GM12864 (cell line): Measurements from ENCODE around the gene MYZAP.

Experiments used
- DNase-seq: peaks from one replicate; pipeline ENCODE4 v3.0.0-alpha.2; 2011; ENCODE audit warnings: low read depth
- H3K4me3 ChIP-seq: 2 replicates; pipeline ENCODE4 v1.5.1; 2011; ENCODE audit warnings: mild to moderate bottlenecking, low read depth, low read length, control low read depth
- CTCF ChIP-seq: IDR thresholded peaks from 2 replicates; pipeline ENCODE4 v1.5.1; 2011; ENCODE audit warnings: low read depth, mild to moderate bottlenecking, moderate library complexity, low read length, control low read depth, inconsistent platforms; ENCODE audit errors: missing control alignments

Gene MYZAP

GRCh38 chr15:57591822-57592367 lies at the start of gene MYZAP:
MYZAP (plus strand) TSS chr15:57591904; CDS start chr15:57592035, 131 bp downstream.
- DNase-seq, result no peak
- no peak for TF ChIP-seq CTCF
- no peak within 1 kb of the TSS for H3K4me3 ChIP-seq

DNA sequence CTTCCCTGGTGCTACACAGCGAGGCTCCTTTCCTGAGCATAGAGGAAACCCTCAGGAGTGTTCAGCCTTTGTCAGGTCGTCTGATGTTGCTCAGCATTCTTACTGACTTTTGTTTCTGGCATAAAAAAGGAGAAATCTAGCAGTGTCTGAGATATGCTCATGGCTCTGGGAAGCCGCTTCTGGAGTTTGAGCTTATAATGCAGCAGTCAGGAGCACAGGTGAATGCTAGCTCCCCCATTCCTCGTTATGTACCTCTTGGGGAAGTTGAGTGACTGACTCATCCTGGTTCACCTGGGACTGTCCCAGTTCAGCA lies 49.2 kb upstream of the MYZAP start:
- no peak for TF ChIP-seq CTCF
- H3K4me3 ChIP-seq, result no peak overlapping the region
- DNase-seq, result no peak

GRCh38 chr15:57544848-57545480 lies 46.7 kb upstream of the MYZAP start:
- no peak overlapping the region for H3K4me3 ChIP-seq
- TF ChIP-seq CTCF, result no peak
- DNase-seq, result no peak

DNA sequence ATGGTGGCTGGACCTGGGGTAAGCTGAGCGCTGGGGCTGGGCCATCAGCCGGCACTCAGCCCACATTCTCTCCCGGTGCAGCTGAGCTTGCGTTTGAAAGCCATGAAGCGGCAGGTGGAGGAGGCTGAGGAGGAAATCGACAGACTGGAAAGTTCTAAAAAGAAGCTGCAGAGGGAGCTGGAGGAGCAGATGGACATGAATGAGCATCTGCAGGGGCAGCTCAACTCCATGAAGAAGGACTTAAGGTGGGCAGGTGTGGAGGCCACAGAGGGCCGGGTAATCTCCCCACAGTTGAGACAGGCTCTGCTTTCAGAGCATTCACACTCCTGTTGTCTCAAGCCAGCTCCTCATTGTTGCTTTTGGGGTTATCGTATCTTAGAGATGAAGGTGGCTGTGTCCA lies 45.7 kb upstream of the MYZAP start:
- no peak for DNase-seq
- H3K4me3 ChIP-seq, result no peak overlapping the region
- TF ChIP-seq CTCF, result no peak

DNA sequence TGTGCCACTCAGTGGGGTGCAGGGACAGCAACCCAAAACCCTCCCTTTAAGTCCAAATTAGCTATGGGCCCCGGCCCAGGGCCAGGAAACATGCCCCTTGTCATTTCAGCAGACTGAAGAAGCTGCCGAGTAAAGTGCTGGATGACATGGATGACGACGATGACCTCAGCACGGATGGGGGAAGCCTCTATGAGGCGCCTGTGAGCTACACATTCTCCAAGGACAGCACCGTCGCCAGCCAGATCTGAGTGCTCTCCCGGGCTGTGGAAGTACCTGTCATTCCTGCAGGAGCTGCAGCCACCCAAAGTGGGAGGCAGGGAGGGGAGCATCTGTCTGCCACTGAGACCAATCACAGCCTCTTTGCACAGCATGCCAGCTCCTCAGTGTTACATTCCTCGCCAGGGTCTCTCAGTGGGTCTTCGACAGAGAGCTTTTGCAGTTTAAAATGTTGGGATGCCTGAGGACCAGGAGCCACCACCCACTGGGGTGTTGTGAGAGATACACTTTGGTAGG lies 44.4 kb upstream of the MYZAP start:
- no peak for TF ChIP-seq CTCF
- no peak for DNase-seq
- no peak overlapping the region for H3K4me3 ChIP-seq

GRCh38 chr15:57548351-57548750 lies 43.4 kb upstream of the MYZAP start:
- H3K4me3 ChIP-seq, result no peak overlapping the region
- no peak for TF ChIP-seq CTCF
- no peak for DNase-seq

GRCh38 chr15:57548835-57549234 lies 42.9 kb upstream of the MYZAP start:
- TF ChIP-seq CTCF, result no peak
- H3K4me3 ChIP-seq, result no peak overlapping the region
- no peak for DNase-seq
